Measurements from ENCODE around the gene C4A. TPM values are rescaled to one million over a fixed set of nuclear protein-coding genes. Genes with fewer than 3 reads are reported as not detected.

C4A gene
- polyA plus RNA-seq, 1 donor (not counting 4 experiments of a cell fraction or from before 2014, with no cell fraction given) = 1.2 TPM

DNA sequence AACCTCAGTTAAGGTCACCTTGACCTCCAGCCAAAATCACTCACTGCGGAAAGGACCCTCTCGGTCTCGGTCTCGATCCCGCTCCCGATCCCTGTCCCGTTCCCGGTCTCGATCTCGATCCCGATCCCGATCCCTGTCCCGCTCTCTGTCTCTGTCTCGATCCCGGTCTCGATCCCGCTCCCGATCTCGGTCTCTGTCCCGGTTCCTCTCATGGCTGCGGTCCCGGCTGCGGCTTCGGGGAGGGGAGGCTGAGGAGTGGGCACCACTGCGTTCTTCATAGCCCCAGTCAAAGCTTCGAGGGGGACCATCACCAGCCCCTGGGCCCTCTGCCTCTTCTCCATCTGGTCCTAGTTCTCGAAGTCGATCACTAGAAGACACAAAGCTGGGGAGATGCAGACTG lies 27.3 kb upstream of the C4A start:
- Histone ChIP-seq H3K4me2 (ENCODE audit: control insufficient read depth, extremely low read depth, insufficient read depth, low read depth, low read length) (no peak overlapping the region), H3K27me3 (ENCODE audit: control insufficient read depth, extremely low read depth, insufficient read depth, low read length) (no peaks in the 10 kb centered on the region), H3K27ac (ENCODE audit: control insufficient read depth, insufficient read depth, low read length) (no peak overlapping the region), H3K9me3 (ENCODE audit: control insufficient read depth, low read depth, low read length) (no peaks in the 10 kb centered on the region), H3K9ac (ENCODE audit: control insufficient read depth, extremely low read depth, insufficient read depth, low read length) (no peak overlapping the region), H3K79me2 (ENCODE audit: control insufficient read depth, insufficient read depth, low read length) (peaks cover 20% of the 10 kb centered on the region), H3K36me3 (ENCODE audit: control insufficient read depth in 2 of 2, extremely low read depth in 1 of 2, insufficient read depth in 2 of 2, low read length in 2 of 2) (peaks cover 29 to 47% of the 10 kb centered on the region in 2 experiments), H3K4me1 (ENCODE audit: control insufficient read depth, extremely low read depth, insufficient read depth, low read length) (peaks cover 11% of the 10 kb centered on the region), H4K20me1 (ENCODE audit: control insufficient read depth, extremely low read depth, insufficient read depth, low read length) (no peaks in the 10 kb centered on the region), H3K4me3 (ENCODE audit: control insufficient read depth in 2 of 3, extremely low read depth in 1 of 3, insufficient read depth in 2 of 3, low read depth in 1 of 3, low read length in 3 of 3) (no peak overlapping the region), H3K9me1 (ENCODE audit: control insufficient read depth, extremely low read depth, insufficient read depth, low read length) (no peaks in the 10 kb centered on the region), H2AFZ (ENCODE audit: control insufficient read depth, low read length) (no peak overlapping the region)
- dilution Hi-C loops (cut with MboI; ENCODE audit: extremely low pct_ligation_motif_present, low sequenced_read_pairs) = no loop called here
- no peak for DNase-seq (ENCODE audit: low read depth, low spot score)
- TF ChIP-seq, protein P1, sequence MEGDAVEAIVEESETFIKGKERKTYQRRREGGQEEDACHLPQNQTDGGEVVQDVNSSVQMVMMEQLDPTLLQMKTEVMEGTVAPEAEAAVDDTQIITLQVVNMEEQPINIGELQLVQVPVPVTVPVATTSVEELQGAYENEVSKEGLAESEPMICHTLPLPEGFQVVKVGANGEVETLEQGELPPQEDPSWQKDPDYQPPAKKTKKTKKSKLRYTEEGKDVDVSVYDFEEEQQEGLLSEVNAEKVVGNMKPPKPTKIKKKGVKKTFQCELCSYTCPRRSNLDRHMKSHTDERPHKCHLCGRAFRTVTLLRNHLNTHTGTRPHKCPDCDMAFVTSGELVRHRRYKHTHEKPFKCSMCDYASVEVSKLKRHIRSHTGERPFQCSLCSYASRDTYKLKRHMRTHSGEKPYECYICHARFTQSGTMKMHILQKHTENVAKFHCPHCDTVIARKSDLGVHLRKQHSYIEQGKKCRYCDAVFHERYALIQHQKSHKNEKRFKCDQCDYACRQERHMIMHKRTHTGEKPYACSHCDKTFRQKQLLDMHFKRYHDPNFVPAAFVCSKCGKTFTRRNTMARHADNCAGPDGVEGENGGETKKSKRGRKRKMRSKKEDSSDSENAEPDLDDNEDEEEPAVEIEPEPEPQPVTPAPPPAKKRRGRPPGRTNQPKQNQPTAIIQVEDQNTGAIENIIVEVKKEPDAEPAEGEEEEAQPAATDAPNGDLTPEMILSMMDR (optimal IDR thresholded peaks at IDR 0.05 in 1 of 3, IDR thresholded peaks at IDR 0.05 in 1 of 3, conservative IDR thresholded peaks at IDR 0.05 in 1 of 3; ENCODE audit: extremely low read depth in 1 of 3, insufficient read depth in 2 of 3, low read length in 3 of 3) = no peak
- TF ChIP-seq EZH2 (IDR thresholded peaks at IDR 0.05; ENCODE audit: low read length) = no peak
- no peak for FAIRE-seq

DNA sequence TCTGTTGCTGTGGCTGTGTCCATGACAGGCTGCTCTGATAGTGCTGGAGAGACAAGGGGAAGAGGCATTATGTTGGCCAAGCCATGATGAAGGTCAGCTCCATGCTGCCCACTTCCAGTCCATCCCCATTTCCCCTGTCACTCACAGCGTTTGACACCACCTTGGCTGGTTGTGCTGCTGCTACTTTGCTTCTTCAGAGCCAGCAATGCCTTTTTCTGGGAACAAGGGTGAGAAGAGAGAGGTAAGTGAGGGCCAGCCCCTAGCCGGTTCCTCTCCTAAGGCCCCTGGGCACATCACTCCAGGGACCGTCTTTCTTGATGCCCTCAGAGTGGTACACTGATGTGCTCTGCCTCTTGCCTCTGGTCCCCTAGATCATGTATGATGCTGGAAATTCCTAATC lies 25.1 kb upstream of the C4A start:
- Histone ChIP-seq H4K20me1 (ENCODE audit: control insufficient read depth, extremely low read depth, insufficient read depth, low read length) (no peaks in the 10 kb centered on the region), H3K27ac (ENCODE audit: control insufficient read depth, insufficient read depth, low read length) (no peak overlapping the region), H3K4me3 (ENCODE audit: control insufficient read depth in 2 of 3, extremely low read depth in 1 of 3, insufficient read depth in 2 of 3, low read depth in 1 of 3, low read length in 3 of 3) (no peak overlapping the region), H3K4me2 (ENCODE audit: control insufficient read depth, extremely low read depth, insufficient read depth, low read depth, low read length) (no peak overlapping the region), H3K27me3 (ENCODE audit: control insufficient read depth, extremely low read depth, insufficient read depth, low read length) (no peaks in the 10 kb centered on the region), H3K9ac (ENCODE audit: control insufficient read depth, extremely low read depth, insufficient read depth, low read length) (no peak overlapping the region), H2AFZ (ENCODE audit: control insufficient read depth, low read length) (no peak overlapping the region), H3K4me1 (ENCODE audit: control insufficient read depth, extremely low read depth, insufficient read depth, low read length) (peaks cover 15% of the 10 kb centered on the region), H3K9me3 (ENCODE audit: control insufficient read depth, low read depth, low read length) (no peaks in the 10 kb centered on the region), H3K36me3 (ENCODE audit: control insufficient read depth in 2 of 2, extremely low read depth in 1 of 2, insufficient read depth in 2 of 2, low read length in 2 of 2) (peaks cover 31 to 58% of the 10 kb centered on the region in 2 experiments), H3K79me2 (ENCODE audit: control insufficient read depth, insufficient read depth, low read length) (peaks cover 27% of the 10 kb centered on the region), H3K9me1 (ENCODE audit: control insufficient read depth, extremely low read depth, insufficient read depth, low read length) (no peaks in the 10 kb centered on the region)
- TF ChIP-seq, protein P1 (optimal IDR thresholded peaks at IDR 0.05 in 1 of 3, IDR thresholded peaks at IDR 0.05 in 1 of 3, conservative IDR thresholded peaks at IDR 0.05 in 1 of 3; ENCODE audit: extremely low read depth in 1 of 3, insufficient read depth in 2 of 3, low read length in 3 of 3) = no peak
- no peak for TF ChIP-seq EZH2 (IDR thresholded peaks at IDR 0.05; ENCODE audit: low read length)
- DNase-seq (ENCODE audit: low read depth, low spot score) (no peak), FAIRE-seq (no peak)
- dilution Hi-C loops (cut with MboI; ENCODE audit: extremely low pct_ligation_motif_present, low sequenced_read_pairs) = no loop called here
